NCI-H510A treated with DMSO at 0.1 percent for 48 hours (cell line): ENCODE data around the gene SWSAP1.

ENCODE experiments used
- DNase-seq: peaks from one replicate; lab custom pipeline; 2025; lab: John Stamatoyannopoulos, UW

The SWSAP1 gene

DNA sequence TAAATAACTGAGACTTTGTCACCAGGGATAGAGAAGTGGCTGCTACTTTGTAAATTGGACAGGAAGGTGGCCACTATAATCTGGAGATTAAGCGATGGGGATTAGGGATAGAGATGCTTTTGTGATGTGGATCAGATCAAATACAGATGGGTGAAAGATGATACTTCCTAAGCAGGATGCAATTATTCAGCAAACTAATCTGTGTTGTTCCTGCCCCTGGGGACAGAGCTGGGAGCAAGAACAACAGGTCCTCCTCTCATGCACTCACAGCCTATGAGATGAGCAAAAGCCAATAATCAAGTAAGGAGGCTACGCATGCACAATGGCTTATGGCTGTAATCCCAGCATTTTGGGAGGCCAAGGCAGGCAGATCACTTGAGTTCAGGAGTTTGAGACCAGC lies 40.1 kb downstream of the SWSAP1 start:
- DNase-seq: no peak

DNA sequence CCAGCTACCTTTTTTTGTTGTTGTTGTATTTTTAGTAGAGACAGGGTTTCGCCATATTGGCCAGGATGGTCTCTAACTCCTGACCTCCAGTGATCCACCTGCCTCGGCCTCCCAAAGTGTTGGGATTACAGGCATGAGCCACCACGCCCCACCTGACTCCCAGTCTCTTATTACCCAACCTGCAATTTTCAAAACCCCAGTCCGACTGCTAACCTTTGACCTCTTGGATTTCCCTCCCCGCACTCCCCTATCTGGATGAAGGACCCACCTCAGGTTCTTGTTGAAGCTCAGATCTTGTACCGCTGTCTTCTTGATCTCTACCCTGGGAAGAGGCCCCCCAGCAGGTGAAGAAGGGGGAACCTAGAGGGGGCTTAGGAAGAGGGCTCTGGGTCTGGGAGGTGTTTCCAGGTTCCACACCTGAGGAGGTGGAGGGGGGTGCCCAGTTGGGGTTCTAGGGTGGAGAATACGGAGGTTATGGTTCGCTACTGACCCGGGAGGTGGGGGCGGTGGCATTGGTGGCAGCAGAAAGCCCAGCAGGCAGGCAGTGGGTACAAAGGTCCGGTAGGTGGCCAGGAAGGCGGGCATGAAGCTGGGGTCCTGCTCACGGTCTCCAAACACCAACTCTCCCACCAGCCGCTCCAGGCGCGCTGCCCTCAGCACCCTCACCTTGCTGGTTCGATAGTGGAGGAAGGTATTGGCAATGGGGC lies 42.0 kb downstream of the SWSAP1 start:
- no peak for DNase-seq

DNA sequence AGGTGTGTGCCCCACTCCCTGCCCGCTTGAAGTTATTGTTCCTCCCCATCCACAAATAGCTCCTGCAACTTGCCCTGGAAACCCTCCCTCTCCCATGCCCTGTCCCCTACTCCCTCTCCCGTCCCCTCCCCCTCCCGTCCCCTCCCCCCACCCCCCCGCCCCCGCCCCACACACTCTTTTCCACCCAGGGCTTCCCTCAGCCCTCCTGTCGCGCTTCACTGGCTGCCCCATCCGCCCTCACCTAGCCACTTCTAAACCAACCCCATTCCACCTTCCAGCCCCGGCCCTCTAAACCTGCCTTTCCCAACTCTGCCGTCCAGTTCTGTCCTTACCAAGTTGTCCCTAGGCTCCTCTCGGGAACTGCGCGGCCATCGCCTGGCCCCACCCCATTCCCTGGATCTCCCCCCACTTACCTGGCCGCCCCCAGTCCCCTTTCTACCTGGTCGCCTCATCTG lies 43.7 kb downstream of the SWSAP1 start:
- peak; percentile 88 for DNase-seq

DNA sequence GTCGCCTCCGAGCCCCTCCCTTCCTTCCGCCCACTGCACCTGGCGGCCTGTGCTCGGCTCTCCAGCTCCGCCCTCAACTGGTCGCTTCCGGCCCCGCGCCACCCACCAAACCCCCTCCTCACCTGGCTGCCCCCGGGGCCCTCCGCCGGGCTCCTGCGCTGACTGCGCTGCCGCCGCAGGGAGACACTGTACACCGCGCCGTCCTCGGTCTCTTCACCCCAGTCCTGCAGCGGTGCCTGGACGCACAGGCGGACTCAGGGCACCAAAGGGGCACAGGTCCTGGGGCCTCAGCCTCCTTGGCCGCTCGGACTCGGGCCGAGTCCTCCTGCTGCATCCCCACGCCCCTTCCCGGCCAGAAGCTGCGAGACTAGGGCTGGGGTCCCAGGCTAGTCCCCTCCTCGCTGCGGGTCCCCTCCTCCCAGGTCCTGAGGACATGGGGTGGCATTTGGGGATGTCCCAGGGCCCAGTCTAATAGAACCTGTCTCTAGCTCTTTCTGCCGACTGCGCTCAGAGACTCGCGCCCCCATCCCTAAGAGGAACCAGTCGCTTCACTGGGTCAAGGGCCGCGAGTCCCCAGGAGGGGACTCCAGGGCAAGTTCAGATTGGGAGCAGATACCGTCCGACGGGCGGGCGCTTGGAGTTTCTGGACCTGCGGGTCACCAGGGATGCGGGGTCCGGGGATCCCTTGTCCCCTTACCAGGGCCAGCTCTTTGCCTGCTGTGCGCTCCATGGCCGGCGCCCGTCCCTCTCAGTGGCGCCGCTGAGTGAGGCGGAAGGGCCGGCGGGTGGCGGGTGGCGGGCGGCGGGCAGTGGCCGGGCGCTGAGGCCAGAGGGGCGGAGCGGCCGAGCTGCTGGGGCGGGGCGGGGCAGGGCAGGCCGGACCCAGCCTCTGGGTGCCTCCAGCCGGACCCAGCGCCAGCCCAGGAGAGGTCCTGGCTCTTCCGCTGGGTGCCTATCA lies 44.4 kb downstream of the SWSAP1 start, which contains the start of gene RGL3:
TSS of gene RGL3 (minus strand) at position 766 of the 958 bp plus-strand sequence. CDS start at position 730, 36 bp downstream.
- peak; percentile 56 for DNase-seq

DNA sequence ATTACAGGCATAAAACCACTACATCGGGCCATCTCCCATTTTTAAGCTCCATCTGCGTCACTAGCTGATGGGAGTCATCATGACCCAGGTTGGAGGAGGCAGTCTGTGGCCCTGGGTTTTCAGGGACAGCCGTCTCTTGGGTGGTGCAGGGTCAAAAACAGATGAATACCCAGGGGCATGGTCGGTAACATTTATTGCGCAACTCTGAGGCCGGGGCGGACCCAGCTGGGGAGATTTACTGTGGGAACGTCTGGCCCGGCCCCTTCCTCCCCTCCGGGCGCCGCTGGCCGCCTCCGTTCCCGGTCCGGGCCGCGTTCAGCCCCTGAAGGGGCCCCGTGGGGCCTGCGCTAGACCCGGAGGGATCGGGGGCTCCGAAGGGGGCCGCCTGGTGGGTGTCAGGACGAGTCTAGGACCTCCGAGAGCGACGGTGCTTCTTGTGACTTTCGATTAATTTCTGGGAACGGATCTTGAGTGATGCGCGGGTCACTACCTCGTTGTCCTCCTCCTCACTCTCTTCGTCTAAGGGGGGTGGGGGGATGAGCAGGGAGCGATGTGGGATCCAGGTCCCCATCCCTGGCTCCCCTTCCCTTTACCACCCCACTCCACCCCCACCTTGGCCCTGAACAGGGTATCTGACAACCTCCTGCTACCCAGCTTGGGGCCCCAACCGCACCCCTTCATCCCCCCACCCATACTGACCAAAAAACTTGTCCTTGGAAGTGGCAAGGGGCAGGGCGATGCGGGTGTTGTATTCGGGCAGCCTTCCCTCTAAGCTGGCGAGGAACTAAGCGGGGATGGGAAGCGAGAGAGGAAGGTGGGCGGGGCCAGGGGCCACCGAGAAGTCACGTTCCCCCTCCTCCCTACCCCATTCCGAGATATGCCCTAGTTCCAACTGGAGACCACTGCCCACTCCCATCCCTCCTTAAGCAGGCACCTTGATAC lies 46.2 kb downstream of the SWSAP1 start:
- DNase-seq: peak; percentile 50

DNA sequence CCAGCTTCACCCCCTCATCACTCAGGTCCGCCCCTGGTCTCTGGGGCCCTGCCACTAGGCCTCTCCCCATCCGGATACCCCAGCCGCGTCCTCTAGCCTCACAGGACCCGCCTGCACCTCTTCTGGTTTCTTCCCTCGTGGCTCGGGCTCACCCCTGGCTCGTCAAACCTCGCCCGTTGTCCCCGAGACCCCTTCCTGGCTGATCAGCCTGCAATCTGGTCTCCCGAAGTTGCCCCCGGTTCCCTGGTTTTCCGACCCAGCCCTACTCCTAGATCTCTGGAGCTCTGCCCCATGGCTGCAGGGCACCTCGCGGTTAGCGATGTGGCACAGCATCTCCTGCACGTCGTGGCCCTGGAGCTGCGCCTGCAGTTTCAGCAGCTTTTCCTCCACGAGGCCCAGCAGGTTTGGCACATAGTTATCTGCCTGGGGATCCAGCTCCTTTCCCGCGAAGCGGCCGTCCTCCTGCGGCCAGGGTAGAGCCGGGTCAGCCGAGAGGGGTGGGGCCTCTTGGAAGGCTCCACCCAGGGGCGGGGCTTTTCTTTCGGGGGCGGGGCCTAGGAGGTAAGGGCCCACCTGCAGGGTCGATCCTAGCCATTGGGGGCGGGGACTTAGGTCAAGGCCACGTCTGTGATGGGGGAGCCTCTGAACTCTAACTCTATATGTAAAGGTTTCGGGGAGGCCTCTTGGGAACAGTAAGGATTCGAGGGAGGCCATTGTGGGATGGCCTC lies 47.1 kb downstream of the SWSAP1 start:
- DNase-seq: no peak

DNA sequence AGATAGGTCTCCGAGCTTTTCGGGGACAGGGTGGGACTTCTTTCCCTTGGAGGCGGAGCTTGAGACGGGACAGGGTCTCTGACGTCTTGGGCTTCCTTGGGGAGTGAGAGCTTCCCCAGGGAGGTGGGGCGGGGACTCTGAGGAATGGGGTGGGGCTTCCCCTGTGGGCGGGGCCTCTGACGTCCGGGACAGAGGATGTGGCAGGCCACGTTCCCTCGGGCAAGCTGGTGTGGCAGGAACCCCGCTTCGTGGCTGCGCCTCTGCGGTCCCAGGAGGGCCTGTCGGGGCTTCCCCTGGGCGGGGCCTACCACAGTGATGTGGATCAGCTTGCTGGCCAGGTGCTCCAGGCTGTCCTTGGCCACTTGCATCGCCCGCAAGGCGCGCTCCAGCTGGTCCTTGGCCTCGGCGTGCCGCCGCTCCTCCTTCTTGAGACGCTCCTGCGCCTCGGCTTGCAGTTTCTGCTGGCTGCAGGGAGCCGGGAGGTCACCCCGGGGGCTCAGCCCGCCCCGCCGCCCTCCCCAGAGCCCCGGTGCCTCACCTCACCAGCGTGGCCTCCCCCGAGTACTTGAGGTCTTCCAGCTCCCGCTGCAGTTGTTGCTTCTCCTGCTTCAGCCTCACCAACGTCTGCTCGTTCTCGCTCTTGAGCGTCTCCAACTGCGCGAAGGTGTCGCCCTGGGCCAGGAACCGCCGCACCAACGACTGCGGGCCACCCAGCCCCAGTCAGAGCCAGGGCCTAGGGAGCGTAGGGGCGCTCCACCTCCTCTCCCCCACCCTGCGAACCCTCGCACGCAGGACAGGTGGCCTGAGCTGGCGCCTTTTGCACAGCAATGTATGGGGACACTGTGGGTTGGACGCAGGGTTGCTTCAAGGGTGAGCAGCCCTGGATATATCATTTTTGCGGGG lies 47.9 kb downstream of the SWSAP1 start:
- DNase-seq: no peak

DNA sequence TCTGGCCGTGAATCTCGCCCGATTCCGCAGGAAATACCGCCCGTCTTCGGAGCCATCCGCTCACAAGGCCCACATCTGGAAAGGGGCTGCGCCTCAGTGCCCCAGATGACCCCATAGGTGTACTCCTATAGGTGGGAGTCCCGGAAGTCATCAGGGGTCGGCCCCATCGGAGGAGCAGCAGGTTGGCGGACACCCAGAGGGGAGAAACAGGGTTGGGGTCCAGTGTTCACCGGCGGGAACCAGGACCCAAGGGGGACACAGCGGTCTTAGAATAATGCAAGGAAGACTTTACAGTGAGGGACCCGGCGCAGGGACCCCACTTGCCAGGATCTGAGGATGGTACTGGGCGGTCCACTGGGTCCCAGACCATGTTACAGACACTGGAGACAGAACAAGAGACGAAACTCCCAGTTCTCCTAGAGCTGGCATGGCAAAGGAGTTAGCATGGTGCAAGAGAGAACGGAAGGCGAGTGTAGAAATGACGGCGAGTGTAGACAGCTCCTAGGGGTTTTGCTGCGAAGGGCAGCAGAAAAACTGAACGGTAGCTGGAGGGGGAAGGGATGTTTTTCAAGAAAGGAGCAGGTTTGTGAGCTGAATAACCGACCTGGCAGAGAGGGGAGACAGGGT lies 48.8 kb downstream of the SWSAP1 start:
- DNase-seq: no peak

DNA sequence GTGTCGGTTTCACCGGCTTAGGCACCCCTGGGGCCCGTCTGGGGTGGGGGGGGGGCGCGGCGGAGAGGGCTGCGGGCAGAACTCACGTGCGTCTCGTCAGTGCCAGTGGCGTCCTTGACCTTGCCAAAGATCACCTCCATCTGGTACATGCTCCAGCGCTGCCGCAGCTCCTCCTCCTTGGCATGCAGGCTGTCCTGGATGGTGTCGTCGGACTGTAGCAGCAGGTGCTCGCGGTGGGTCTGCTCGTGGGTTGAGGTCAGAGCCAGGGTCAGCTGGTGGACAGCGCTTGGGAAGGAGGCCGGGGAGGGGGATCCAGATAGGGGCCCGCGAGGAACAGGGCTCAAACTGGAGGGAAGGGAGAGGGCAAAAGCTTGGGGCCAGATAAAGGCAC lies 49.3 kb downstream of the SWSAP1 start:
- no peak for DNase-seq
